Motor neuron (in vitro differentiated cells): ENCODE measurements around the gene TBC1D2. TPM values are rescaled to one million over a fixed set of nuclear protein-coding genes. Genes with fewer than 3 reads are reported as not detected.

ENCODE experiments used
- ATAC-seq, 8 experiments: fragments of 200-7000 bp; cut with Tn5 transposase; replicated peaks in 6 of 8; 2 replicates each; pipeline ENCODE4 v1.8.0; 2021; ENCODE audit warnings: mild to moderate bottlenecking in 8 of 8, moderate library complexity in 8 of 8
- H3K27ac ChIP-seq, 2 donors: fragments of 250-450 bp; sonication (Bioruptor Pico); 2 replicates each; pipeline ENCODE4 v1.9.0; 2021; ENCODE audit warnings: antibody characterized with exemption in 2 of 2, mild to moderate bottlenecking in 2 of 2, moderate library complexity in 1 of 2
- H3K4me1 ChIP-seq, 2 donors: fragments of 250-450 bp; sonication (Bioruptor Pico); replicated peaks in 1 of 2; 2 replicates each; pipeline ENCODE4 v1.6.1; 2021; ENCODE audit warnings: antibody characterized with exemption in 2 of 2, mild to moderate bottlenecking in 2 of 2, moderate library complexity in 1 of 2
- H3K4me3 ChIP-seq, 5 donors: fragments of 250-450 bp; sonication (Bioruptor Pico); 2 replicates each; pipeline ENCODE4 v1.9.0; 2021; ENCODE audit warnings: antibody characterized with exemption in 5 of 5, mild to moderate bottlenecking in 5 of 5, moderate library complexity in 4 of 5
- WGBS, 10 experiments: fragments of 450-650 bp; shearing (Covaris generic); methylation state at CpG; one replicate each; pipeline ENCODE4 v1.0.0; 2022; 5-methylcytosine and 5-hydroxymethylcytosine counted together
- in situ Hi-C, 9 experiments: fragments of 400-800 bp; cut with MboI; loops; one replicate each; pipeline ENCODE4 v1.15.0; 2021; ENCODE audit warnings: low sequenced_read_pairs in 9 of 9, low pct_unique_long_range_greater_than_20kb in 2 of 9; ENCODE audit not compliant: unreplicated experiment in 9 of 9
- total RNA-seq, 8 experiments: library from RNA; unstranded; fragments of 300-600 nt; gene quantifications; 2 replicates each; pipeline versions ENCODE4 v1.2.3 to v1.2.4, GENCODE V29; 2022

Gene TBC1D2
- total RNA-seq, 8 experiments from 2014 or later, result 0.79 to 10.6 (median 2.1) TPM

DNA sequence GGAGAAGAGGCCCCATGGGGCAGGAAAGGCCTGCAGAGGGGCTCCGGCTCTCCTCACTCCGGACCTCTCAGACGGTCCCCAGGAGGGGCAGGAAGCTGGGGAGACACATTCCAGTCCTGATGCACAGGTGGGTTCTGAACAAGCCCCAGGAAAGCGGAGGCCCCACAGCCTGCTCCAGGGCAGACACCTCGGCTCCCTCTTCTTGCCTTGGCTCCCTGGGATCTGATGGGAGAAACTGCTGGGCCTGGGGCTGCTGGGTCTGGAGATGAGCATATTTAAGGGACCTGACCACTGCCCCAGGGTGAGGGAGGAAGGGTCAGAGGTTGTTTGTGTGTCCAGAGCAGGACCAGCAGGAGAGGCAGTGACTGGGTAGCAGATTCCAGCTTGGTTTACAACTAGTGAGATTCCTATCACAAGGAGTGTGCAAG is 64.3 kb downstream of the TBC1D2 start:
- Histone ChIP-seq H3K4me3 (no peak overlapping the region), H3K27ac (no peak overlapping the region), H3K4me1 (peaks cover 2 to 9% of the 10 kb centered on the region in 2 donors)
- 49% methylated on average over 4 of the region's 5 CpGs; no CpG with 5 or more reads in 9 of the 10 experiments for WGBS, 10 experiments
- ATAC-seq, result no peak
- in situ Hi-C loops, result no loop called here

DNA sequence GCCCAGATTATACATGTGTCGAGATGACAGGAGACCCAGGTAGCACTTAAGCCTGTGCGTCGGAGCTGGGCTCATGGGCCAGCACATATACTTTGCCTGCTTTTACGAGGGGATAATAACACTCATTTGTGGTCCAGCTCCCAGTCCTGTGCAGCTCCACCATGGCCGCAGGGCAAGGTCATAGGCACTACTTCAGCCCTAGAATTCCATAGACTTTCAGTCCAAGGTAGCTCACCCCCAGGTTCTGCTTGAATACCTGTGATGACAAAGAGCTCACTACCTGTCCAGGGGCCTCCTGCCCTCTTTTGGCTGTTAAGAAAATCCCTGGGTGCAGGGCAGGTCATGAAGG is 64.7 kb downstream of the TBC1D2 start:
- H3K27ac ChIP-seq, result no peak overlapping the region
- 60 to 100% (median 100%) methylated on average over 1 to 3 of the region's 5 CpGs; no CpG with 5 or more reads in 5 of the 10 experiments for WGBS, 10 experiments
- no peak for ATAC-seq
- no peak overlapping the region for H3K4me3 ChIP-seq
- in situ Hi-C loops, result no loop called here
- peaks cover 2 to 9% of the 10 kb centered on the region in 2 donors for H3K4me1 ChIP-seq

GRCh38 chr9:98189412-98189811 is 66.0 kb downstream of the TBC1D2 start:
- Histone ChIP-seq H3K27ac (no peak overlapping the region), H3K4me1 (peaks cover 2 to 9% of the 10 kb centered on the region in 2 donors), H3K4me3 (no peak overlapping the region)
- ATAC-seq, result no peak
- 60 to 100% (median 82%) methylated on average over 1 to 6 of the region's 6 CpGs for WGBS, 10 experiments
- in situ Hi-C loops, result no loop called here

DNA sequence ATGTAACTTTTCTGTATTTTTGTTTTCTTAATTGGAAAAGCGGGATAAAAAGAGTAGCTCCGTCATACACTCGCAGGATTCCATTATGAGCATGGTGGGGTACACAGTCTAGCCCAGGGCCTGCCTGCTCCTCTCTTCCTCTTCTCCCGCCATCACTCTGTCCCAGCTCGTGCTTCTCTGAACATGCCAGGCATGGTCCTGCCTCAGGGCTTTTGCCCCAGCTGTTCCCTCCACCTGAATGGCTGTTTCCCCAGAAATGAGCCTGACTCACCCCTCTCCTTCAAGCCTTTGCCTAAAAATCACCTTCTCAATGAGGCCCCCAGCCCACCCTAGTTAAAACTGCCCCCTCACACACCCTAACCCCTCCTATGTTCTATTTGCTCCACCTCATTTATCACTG is 67.5 kb downstream of the TBC1D2 start:
- WGBS, 10 experiments, result 79 to 100% (median 92%) methylated on average over 1 to 5 of the region's 5 CpGs; no CpG with 5 or more reads in 1 of the 10 experiments
- Histone ChIP-seq H3K27ac (no peak overlapping the region), H3K4me1 (peaks cover 0 to 9% of the 10 kb centered on the region in 2 donors), H3K4me3 (no peak overlapping the region)
- no peak for ATAC-seq
- in situ Hi-C loops, result no loop called here

- no CpG with 5 or more reads among the region's 1 CpG for WGBS, 10 experiments
- in situ Hi-C loops, result no loop called here
Measured at GRCh38 chr9:98186236-98186635, 69.2 kb downstream of the TBC1D2 start.

DNA sequence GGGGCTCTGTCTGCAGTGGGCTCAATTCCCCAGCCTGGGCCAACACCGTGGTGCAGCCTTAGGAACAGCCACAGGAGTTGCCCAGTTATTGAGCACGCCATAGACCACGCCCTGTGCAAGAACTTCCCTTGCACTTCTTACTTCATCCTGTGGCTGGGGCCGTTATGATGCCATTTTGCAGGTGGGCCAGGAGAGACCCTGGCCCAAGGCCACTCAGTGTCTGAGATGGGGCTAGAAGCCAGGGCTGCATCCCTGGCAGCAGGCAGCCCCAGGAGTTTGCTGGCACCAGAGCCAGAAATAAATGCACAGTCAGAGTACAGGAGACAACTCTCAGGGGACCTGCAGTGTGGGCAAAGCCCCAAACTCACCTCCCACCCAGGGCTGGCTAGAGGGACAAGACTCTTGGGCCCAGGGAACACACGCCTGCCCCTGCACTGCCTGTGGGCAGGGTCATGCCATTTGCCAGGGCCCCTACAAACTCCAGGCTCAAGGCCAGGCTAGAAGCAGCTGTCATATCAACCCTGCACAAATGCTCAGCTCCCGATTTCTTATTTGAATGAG is 69.8 kb downstream of the TBC1D2 start:
- Histone ChIP-seq H3K4me1 (no peaks in the 10 kb centered on the region), H3K4me3 (no peak overlapping the region), H3K27ac (no peak overlapping the region)
- WGBS, 10 experiments, result 40 to 100% (median 60%) methylated on average over 1 to 2 of the region's 6 CpGs; no CpG with 5 or more reads in 5 of the 10 experiments
- in situ Hi-C loops, result no loop called here
- ATAC-seq, result no peak

More at GRCh38 chr9:98186236-98186635, 69.2 kb downstream of the TBC1D2 start:
- Histone ChIP-seq H3K27ac (no peak overlapping the region), H3K4me1 (peaks cover 0 to 2% of the 10 kb centered on the region in 2 donors), H3K4me3 (no peak overlapping the region)
- ATAC-seq, result no peak

DNA sequence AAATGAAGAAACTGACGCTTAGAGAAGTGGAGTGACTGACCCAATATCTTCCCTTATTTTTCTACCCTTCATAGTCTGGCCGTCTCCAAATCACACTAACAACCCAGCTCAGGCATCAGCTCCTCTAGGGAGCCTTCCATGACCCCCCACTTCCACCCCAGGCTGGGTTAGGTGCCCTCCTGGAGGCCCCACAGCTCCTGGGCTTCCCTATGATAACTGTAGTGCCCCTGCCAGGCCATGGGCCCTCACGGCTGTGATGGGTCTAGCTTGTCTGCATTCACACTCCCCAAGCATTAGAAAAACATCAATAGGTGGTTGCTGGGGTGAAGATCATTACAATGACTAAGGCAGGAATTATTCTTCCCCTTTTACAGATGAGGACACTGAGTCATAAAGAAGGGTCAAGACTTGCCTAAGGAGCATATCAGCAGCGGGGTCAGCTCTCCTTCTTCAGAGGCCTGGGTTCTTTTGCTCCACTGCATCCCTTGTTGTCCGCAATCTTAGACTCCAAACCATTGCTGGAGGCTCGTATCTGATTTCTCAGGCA is 70.4 kb downstream of the TBC1D2 start:
- Histone ChIP-seq H3K27ac (no peak overlapping the region), H3K4me1 (no peaks in the 10 kb centered on the region), H3K4me3 (no peak overlapping the region)
- ATAC-seq, result no peak
- in situ Hi-C loops, result no loop called here
- WGBS, 10 experiments, result 80 to 100% (median 90%) methylated on average over 1 to 3 of the region's 6 CpGs; no CpG with 5 or more reads in 5 of the 10 experiments

DNA sequence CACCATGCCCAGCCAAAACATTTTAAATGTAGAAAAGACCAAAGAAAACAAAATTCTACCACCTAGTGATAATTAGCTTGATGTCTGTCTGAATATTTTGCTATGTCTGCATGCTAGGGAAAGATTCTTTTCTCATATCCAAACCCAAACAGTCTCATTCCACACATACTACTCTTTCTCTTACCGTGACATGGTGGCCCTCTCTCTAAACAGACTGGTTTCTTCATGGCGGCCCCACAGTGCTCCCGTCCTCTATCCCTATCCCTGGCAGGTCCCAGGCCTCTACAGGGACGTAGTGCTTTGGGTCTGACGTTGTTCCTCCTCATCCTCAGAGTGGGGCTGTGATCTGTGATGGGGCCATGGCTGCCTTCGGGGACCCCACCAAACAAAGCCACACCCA is 71.1 kb downstream of the TBC1D2 start:
- H3K27ac ChIP-seq, result no peak overlapping the region
- no peaks in the 10 kb centered on the region for H3K4me1 ChIP-seq
- ATAC-seq, result no peak
- H3K4me3 ChIP-seq, result no peak overlapping the region
- 53 to 100% (median 82%) methylated on average over 1 to 5 of the region's 6 CpGs; no CpG with 5 or more reads in 3 of the 10 experiments for WGBS, 10 experiments
- in situ Hi-C loops, result no loop called here

DNA sequence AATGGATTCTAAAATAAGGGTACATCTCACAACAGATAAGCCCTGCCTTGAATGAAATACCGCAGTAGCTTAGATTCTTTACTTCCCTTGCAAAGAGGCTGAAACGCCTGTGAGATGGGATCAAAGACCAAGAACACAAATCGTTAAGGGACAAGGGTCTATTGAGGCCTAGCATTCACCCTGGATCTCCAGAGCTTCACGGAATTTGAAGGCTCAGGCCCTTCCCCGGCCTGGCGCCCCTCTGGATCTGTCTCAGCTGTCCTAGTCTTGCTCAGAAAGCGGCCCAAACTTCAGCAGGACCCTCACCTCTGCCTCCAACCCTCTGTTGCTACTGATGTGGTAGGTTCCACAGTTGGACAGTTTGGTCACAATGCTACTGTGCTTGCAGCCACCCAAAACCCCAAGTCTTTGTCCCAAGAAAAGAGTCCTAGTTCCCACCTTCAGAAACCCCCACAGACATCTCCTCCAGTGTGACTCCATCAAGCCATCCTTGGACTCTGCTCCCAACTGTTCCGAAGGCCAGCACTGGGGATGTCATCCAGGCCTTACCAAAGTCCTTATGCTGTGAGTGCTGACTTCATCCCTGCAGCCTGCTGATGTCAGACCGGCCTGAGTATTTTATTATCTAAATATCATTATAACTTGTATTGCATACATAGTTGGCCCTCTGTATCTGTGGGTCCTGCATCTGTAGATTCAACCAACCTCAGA is 72.4 kb downstream of the TBC1D2 start:
- peak in 1 of 8 experiments; percentile 64 for ATAC-seq
- Histone ChIP-seq H3K4me3 (no peak overlapping the region), H3K4me1 (no peaks in the 10 kb centered on the region), H3K27ac (no peak overlapping the region)
- in situ Hi-C loops, result no loop called here
- 46 to 100% (median 85%) methylated on average over 2 to 7 of the region's 9 CpGs; no CpG with 5 or more reads in 1 of the 10 experiments for WGBS, 10 experiments

GRCh38 chr9:98182069-98182820 is 73.2 kb downstream of the TBC1D2 start:
- Histone ChIP-seq H3K27ac (no peak overlapping the region), H3K4me1 (no peaks in the 10 kb centered on the region), H3K4me3 (no peak overlapping the region)
- 72 to 100% (median 92%) methylated on average over 1 to 8 of the region's 9 CpGs for WGBS, 10 experiments
- no peak for ATAC-seq
- in situ Hi-C loops, result no loop called here

GRCh38 chr9:98181746-98182068 is 73.7 kb downstream of the TBC1D2 start:
- 42 to 100% (median 91%) methylated on average over 1 to 5 of the region's 5 CpGs; no CpG with 5 or more reads in 2 of the 10 experiments for WGBS, 10 experiments
- no peak for ATAC-seq
- in situ Hi-C loops, result no loop called here
- H3K4me3 ChIP-seq, result no peak overlapping the region
- H3K4me1 ChIP-seq, result no peaks in the 10 kb centered on the region
- H3K27ac ChIP-seq, result no peak overlapping the region

GRCh38 chr9:98180996-98181395 is 74.5 kb downstream of the TBC1D2 start:
- whole genome bisulfite sequencing, 10 experiments, result 10 to 100% (median 90%) methylated on average over 1 to 4 of the region's 6 CpGs; no CpG with 5 or more reads in 3 of the 10 experiments
- no peak for ATAC-seq
- Histone ChIP-seq H3K4me1 (no peaks in the 10 kb centered on the region), H3K27ac (no peak overlapping the region), H3K4me3 (no peak overlapping the region)
- in situ Hi-C loops, result no loop called here
